CD8-positive, alpha-beta memory T cell (primary cell): ENCODE results near the gene CD247. TPM values are rescaled to one million over a fixed set of nuclear protein-coding genes. Genes with fewer than 3 reads are reported as not detected.

Source experiments
- CTCF ChIA-PET: fragments of 350-600 bp; sonication (Branson Sonifier 250); formaldehyde crosslinking; loops from one replicate; lab custom pipeline; 2021; ENCODE audit warnings: antibody characterized with exemption; lab: Charles Lee
- POLR2A ChIA-PET: fragments of 350-600 bp; sonication (Branson Sonifier 250); formaldehyde crosslinking; loops from one replicate; lab custom pipeline; 2021; ENCODE audit warnings: antibody characterized with exemption; lab: Charles Lee
- DNase-seq, 5 donors: peaks; one replicate each; pipeline versions ENCODE4 v3.0.0 to v3.0.0-alpha.2; 2020 to 2022; ENCODE audit warnings: mixed read lengths in 1 of 5
- H3K27ac ChIP-seq: one replicate; pipeline ENCODE4 v1.7.0; 2013; ENCODE audit warnings: low read depth, mild to moderate bottlenecking, low read length, moderate library complexity
- H3K27me3 ChIP-seq: 2 replicates; pipeline ENCODE4 v1.7.0; 2013; ENCODE audit warnings: low read length, mild to moderate bottlenecking; ENCODE audit not compliant: insufficient read depth, poor library complexity, severe bottlenecking
- H3K36me3 ChIP-seq: 2 replicates; pipeline ENCODE4 v1.7.0; 2013; ENCODE audit warnings: mild to moderate bottlenecking, low read length, moderate library complexity; ENCODE audit not compliant: insufficient read depth
- H3K4me1 ChIP-seq: 2 replicates; pipeline ENCODE4 v1.7.0; 2013; ENCODE audit warnings: mild to moderate bottlenecking, low read length, moderate library complexity; ENCODE audit not compliant: insufficient read depth
- H3K4me3 ChIP-seq: 2 replicates; pipeline ENCODE4 v1.7.0; 2013; ENCODE audit warnings: mild to moderate bottlenecking, low read length
- H3K9me3 ChIP-seq: 2 replicates; pipeline ENCODE4 v1.7.0; 2013; ENCODE audit warnings: mild to moderate bottlenecking, low read length
- H3K27ac Mint-ChIP-seq, 8 donors: one replicate each; pipeline ENCODE4 v1.8.0; 2020 to 2021; ENCODE audit warnings: mixed read lengths in 8 of 8, mild to moderate bottlenecking in 6 of 8, inconsistent platforms in 3 of 8, moderate library complexity in 3 of 8
- H3K27me3 Mint-ChIP-seq, 2 donors: one replicate each; pipeline ENCODE4 v1.8.0; 2020 to 2021; ENCODE audit warnings: mixed read lengths in 2 of 2, mild to moderate bottlenecking in 1 of 2, moderate library complexity in 1 of 2
- H3K36me3 Mint-ChIP-seq, 3 donors: one replicate each; pipeline ENCODE4 v1.8.0; 2020 to 2021; ENCODE audit warnings: mixed read lengths in 3 of 3, inconsistent platforms in 1 of 3, mild to moderate bottlenecking in 1 of 3
- H3K4me1 Mint-ChIP-seq, 3 donors: one replicate each; pipeline ENCODE4 v1.8.0; 2020 to 2021; ENCODE audit warnings: mixed read lengths in 3 of 3, inconsistent platforms in 1 of 3, mild to moderate bottlenecking in 1 of 3
- H3K4me3 Mint-ChIP-seq, 7 donors: one replicate each; pipeline ENCODE4 v1.8.0; 2020 to 2021; ENCODE audit warnings: mixed read lengths in 7 of 7, mild to moderate bottlenecking in 6 of 7, moderate library complexity in 4 of 7, inconsistent platforms in 2 of 7
- H3K9me3 Mint-ChIP-seq, 5 donors: one replicate each; pipeline ENCODE4 v1.8.0; 2020 to 2022; ENCODE audit warnings: mixed read lengths in 5 of 5, mild to moderate bottlenecking in 3 of 5, moderate library complexity in 2 of 5, inconsistent platforms in 1 of 5
- polyA plus RNA-seq: library from polyadenylated mRNA; unstranded; fragments of 300-500 nt; fragmentation: Illumina TruSeq; gene quantifications from one replicate; pipeline ENCODE4 v1.2.3, GENCODE V29; 2021
- total RNA-seq, 2 experiments: library from RNA; stranded (reverse); gene quantifications; one replicate each; pipeline ENCODE4 v1.2.3, GENCODE V29; 2021

CD247 gene
- total and polyA plus RNA-seq, 3 experiments from 2014 or later = 130 to 395 (median 133) TPM

GRCh38 chr1:167491586-167492461 lies 26.5 kb downstream of the CD247 start:
- H3K36me3 ChIP-seq = peaks cover 18% of the 10 kb centered on the region
- DNase-seq = peak in 1 of 5 donors; percentile 37
- no peak overlapping the region for H3K27ac ChIP-seq
- H3K4me1 ChIP-seq = peaks cover 98% of the 10 kb centered on the region
- H3K36me3 Mint-ChIP-seq = peaks cover 0 to 73% (median 9%) of the 10 kb centered on the region in 3 donors
- H3K27me3 ChIP-seq = no peaks in the 10 kb centered on the region
- no peaks in the 10 kb centered on the region for H3K9me3 ChIP-seq
- H3K4me3 ChIP-seq = peak overlapping the region; percentile 23
- H3K4me1 Mint-ChIP-seq = peaks cover 91 to 100% (median 99%) of the 10 kb centered on the region in 3 donors
- ChIA-PET CTCF (interaction anchor here (1.0 to 2.9 kb wide), 4 partner anchors 11 to 42 kb away, joined by 3 to 12 read pairs (median 4); partner anchors contain the start of gene CD247), POLR2A (interaction anchor here (0.7 to 2.9 kb wide), 4 partner anchors 25 to 74 kb away, joined by 8 to 17 read pairs (median 12); partner anchors contain the start of gene CD247)
- peak overlapping the region; percentile 82 to 97 (median 94) for H3K27ac Mint-ChIP-seq
- no peaks in the 10 kb centered on the region for H3K9me3 Mint-ChIP-seq
- H3K27me3 Mint-ChIP-seq = no peaks in the 10 kb centered on the region
- H3K4me3 Mint-ChIP-seq = peak overlapping the region; percentile 60 to 89 (median 70)

DNA sequence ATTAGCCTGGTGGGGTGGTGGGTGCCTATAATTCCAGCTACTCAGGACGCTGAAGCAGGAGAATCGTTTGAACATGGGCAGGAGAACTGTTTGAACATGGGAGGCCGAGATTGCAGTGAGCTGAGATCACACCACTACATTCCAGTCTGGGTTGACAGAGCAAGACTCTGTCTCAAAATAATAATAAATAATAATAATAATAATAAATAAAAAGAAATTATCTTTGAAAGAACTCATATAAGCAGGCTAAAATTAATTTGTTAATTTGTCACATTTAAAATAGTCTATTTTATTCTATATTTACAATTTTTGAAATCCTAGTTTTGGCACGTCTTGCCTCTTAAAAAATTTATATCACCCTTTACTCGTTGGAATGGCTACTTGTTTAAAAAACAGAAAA lies 27.6 kb downstream of the CD247 start:
- peaks cover 91 to 100% (median 99%) of the 10 kb centered on the region in 3 donors for H3K4me1 Mint-ChIP-seq
- POLR2A ChIA-PET = no interaction called here
- Histone ChIP-seq H3K27me3 (no peaks in the 10 kb centered on the region), H3K4me1 (peaks cover 97% of the 10 kb centered on the region), H3K4me3 (no peak overlapping the region), H3K36me3 (peaks cover 18% of the 10 kb centered on the region), H3K27ac (no peak overlapping the region), H3K9me3 (no peaks in the 10 kb centered on the region)
- H3K4me3 Mint-ChIP-seq = peak overlapping the region in 5 of 7 donors; percentile 11 to 89 (median 75)
- CTCF ChIA-PET = interaction anchor here (1.0 to 1.4 kb wide), 2 partner anchors 28 to 43 kb away, joined by 4 read pairs; partner anchors contain the start of gene CD247
- DNase-seq = no peak
- H3K27ac Mint-ChIP-seq = peak overlapping the region; percentile 78 to 97 (median 92)
- no peaks in the 10 kb centered on the region for H3K9me3 Mint-ChIP-seq
- no peaks in the 10 kb centered on the region for H3K27me3 Mint-ChIP-seq
- H3K36me3 Mint-ChIP-seq = peaks cover 0 to 72% (median 6%) of the 10 kb centered on the region in 3 donors

DNA sequence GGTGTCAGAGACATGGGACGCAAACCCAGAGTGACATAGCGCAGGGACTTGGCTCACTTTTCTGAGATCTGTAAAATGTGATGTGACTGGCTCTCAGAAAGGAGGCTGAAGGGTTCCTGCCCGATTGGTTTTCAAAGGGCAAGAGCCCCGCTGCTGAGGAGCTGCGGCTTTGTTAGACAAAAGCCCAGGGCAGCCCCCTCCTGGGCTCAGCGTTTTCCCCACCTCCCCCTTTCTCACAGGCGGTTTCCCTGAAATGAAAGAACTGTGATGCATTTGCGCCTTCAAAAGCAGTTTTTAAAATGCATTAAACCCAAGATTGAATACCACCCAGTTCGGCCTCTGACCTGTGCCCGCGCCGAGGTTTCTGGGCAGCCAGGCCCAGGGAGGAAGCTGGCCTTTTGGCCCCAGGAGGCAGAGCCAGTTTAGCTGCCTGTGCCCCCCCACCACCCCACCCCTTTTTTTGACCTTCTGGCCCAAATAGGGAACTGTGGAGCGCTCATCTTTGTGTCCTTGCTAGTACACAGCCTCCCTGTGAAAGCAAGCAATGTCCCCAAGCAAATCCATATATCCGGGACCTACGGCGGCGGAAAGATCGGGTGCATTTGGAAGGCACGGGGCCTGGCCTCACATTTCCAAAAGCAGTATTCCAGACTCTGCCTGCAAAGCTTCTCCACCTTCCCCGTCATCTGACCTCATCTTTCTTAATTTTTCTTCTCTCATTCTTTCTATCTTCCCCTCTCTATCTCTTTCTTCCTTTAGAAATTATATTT lies 28.6 kb downstream of the CD247 start:
- Histone ChIP-seq H3K36me3 (peaks cover 13% of the 10 kb centered on the region), H3K27ac (peak overlapping the region; percentile 39), H3K4me3 (peak overlapping the region; percentile 40), H3K27me3 (no peaks in the 10 kb centered on the region), H3K4me1 (peaks cover 97% of the 10 kb centered on the region), H3K9me3 (no peaks in the 10 kb centered on the region)
- ChIA-PET POLR2A (interaction anchor here (0.6 kb wide), 1 partner anchor 18 kb away, joined by 3 read pairs; no protein-coding TSS in a partner anchor), CTCF (interaction anchor here (1.0 to 1.4 kb wide), 2 partner anchors 29 to 44 kb away, joined by 4 read pairs; partner anchors contain the start of gene CD247)
- H3K36me3 Mint-ChIP-seq = peaks cover 0 to 72% (median 5%) of the 10 kb centered on the region in 3 donors
- peak overlapping the region; percentile 40 to 83 (median 75) for H3K4me3 Mint-ChIP-seq
- no peaks in the 10 kb centered on the region for H3K9me3 Mint-ChIP-seq
- H3K4me1 Mint-ChIP-seq = peaks cover 91 to 100% (median 99%) of the 10 kb centered on the region in 3 donors
- peak overlapping the region; percentile 86 to 97 (median 92) for H3K27ac Mint-ChIP-seq
- H3K27me3 Mint-ChIP-seq = no peaks in the 10 kb centered on the region
- DNase-seq = peak in 3 of 5 donors; percentile 39 to 68 (median 54)

DNA sequence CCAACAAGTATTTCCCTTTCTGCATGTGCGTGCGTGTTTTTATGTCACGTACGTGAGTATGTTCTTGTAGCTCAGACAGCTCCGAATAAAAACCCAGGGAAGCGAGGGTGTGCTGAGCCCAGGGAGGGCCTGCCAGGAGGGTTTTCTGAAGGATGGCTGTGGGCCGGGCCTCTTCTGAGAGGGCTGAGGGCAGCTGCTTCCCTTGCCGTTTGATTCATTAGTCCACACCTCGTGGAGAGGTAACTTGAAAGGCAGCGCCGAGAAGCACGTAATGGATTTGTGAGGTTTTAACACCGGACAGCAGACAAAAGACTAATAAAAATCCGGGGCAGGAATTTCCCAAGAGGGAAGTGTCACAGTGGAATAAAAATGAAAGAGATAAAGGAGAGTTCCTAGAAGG lies 29.5 kb downstream of the CD247 start:
- Histone ChIP-seq H3K36me3 (peaks cover 6% of the 10 kb centered on the region), H3K27me3 (no peaks in the 10 kb centered on the region), H3K4me3 (no peak overlapping the region), H3K9me3 (no peaks in the 10 kb centered on the region), H3K4me1 (peaks cover 97% of the 10 kb centered on the region), H3K27ac (no peak overlapping the region)
- Mint-ChIP-seq H3K27ac (peak overlapping the region; percentile 83 to 97 (median 91)), H3K9me3 (no peaks in the 10 kb centered on the region), H3K27me3 (no peaks in the 10 kb centered on the region), H3K4me1 (peaks cover 91 to 100% (median 99%) of the 10 kb centered on the region in 3 donors), H3K4me3 (peak overlapping the region; percentile 62 to 83 (median 72)), H3K36me3 (peaks cover 0 to 68% (median 5%) of the 10 kb centered on the region in 3 donors)
- POLR2A ChIA-PET = no interaction called here
- CTCF ChIA-PET = interaction anchor here (0.8 to 1.9 kb wide), 3 partner anchors 8 to 44 kb away, joined by 3 to 8 read pairs (median 6); no protein-coding TSS in a partner anchor
- no peak for DNase-seq

GRCh38 chr1:167487614-167488013 lies 30.7 kb downstream of the CD247 start:
- DNase-seq = no peak
- Histone ChIP-seq H3K4me3 (no peak overlapping the region), H3K27me3 (no peaks in the 10 kb centered on the region), H3K9me3 (no peaks in the 10 kb centered on the region), H3K27ac (no peak overlapping the region), H3K4me1 (peaks cover 97% of the 10 kb centered on the region), H3K36me3 (no peaks in the 10 kb centered on the region)
- Mint-ChIP-seq H3K4me1 (peaks cover 91 to 100% (median 99%) of the 10 kb centered on the region in 3 donors), H3K36me3 (peaks cover 0 to 69% (median 5%) of the 10 kb centered on the region in 3 donors), H3K4me3 (peak overlapping the region in 5 of 7 donors; percentile 15 to 83 (median 73)), H3K27ac (peak overlapping the region in 7 of 8 donors; percentile 83 to 97 (median 92)), H3K9me3 (no peaks in the 10 kb centered on the region), H3K27me3 (no peaks in the 10 kb centered on the region)
- ChIA-PET POLR2A (no interaction called here), CTCF (interaction anchor here (0.9 to 1.9 kb wide), 3 partner anchors 29 to 47 kb away, joined by 3 to 8 read pairs (median 6); no protein-coding TSS in a partner anchor)

GRCh38 chr1:167486090-167486824 lies 32.1 kb downstream of the CD247 start:
- Mint-ChIP-seq H3K4me1 (peaks cover 92 to 100% (median 99%) of the 10 kb centered on the region in 3 donors), H3K27me3 (no peaks in the 10 kb centered on the region), H3K27ac (peak overlapping the region; percentile 83 to 97 (median 94)), H3K36me3 (peaks cover 0 to 71% (median 11%) of the 10 kb centered on the region in 3 donors), H3K9me3 (no peaks in the 10 kb centered on the region), H3K4me3 (peak overlapping the region; percentile 17 to 89 (median 78))
- H3K4me1 ChIP-seq = peaks cover 97% of the 10 kb centered on the region
- H3K4me3 ChIP-seq = peak overlapping the region; percentile 44
- H3K36me3 ChIP-seq = no peaks in the 10 kb centered on the region
- no peaks in the 10 kb centered on the region for H3K27me3 ChIP-seq
- DNase-seq = no peak
- ChIA-PET POLR2A (interaction anchor here (0.7 to 0.8 kb wide), 2 partner anchors 31 kb away, joined by 3 to 5 read pairs; no protein-coding TSS in a partner anchor), CTCF (interaction anchor here (1.3 kb wide), 1 partner anchor 8 kb away, joined by 5 read pairs; no protein-coding TSS in a partner anchor)
- no peak overlapping the region for H3K27ac ChIP-seq
- no peaks in the 10 kb centered on the region for H3K9me3 ChIP-seq
